ENCODE measurements around the gene STYXL2.

DNA sequence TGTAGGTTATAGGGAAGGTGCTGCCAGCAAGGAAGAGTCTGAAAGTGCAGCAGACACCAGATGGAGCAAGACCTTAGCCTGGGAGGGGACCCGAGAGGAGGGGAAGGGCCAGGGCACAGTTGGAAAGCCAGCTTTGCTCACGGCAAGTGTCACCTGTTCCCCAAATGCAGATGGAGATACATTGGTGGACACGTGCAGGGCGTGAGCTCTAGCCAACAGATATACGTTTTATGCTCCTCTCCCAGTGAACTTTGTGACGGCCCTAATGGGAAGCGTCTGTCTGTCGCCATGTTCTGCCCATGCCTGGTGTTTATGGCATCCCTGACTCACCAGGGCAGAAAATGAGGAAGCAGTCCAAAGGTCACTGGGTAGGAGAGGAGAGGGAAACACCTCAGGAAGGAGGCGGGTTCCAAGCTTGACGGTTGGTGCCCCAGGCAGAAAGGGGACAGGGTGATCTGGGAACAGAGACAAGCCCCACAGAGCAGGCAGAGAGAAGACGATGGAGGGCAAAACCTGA lies 11.3 kb upstream of the STYXL2 start:
- TF ChIP-seq, protein P1, sequence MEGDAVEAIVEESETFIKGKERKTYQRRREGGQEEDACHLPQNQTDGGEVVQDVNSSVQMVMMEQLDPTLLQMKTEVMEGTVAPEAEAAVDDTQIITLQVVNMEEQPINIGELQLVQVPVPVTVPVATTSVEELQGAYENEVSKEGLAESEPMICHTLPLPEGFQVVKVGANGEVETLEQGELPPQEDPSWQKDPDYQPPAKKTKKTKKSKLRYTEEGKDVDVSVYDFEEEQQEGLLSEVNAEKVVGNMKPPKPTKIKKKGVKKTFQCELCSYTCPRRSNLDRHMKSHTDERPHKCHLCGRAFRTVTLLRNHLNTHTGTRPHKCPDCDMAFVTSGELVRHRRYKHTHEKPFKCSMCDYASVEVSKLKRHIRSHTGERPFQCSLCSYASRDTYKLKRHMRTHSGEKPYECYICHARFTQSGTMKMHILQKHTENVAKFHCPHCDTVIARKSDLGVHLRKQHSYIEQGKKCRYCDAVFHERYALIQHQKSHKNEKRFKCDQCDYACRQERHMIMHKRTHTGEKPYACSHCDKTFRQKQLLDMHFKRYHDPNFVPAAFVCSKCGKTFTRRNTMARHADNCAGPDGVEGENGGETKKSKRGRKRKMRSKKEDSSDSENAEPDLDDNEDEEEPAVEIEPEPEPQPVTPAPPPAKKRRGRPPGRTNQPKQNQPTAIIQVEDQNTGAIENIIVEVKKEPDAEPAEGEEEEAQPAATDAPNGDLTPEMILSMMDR (IDR thresholded peaks at IDR 0.05) = no peak
- TF ChIP-seq POLR2AphosphoS5 (IDR thresholded peaks at IDR 0.05; ENCODE audit: low read depth, low read length) = no peak
- no peak for TF ChIP-seq TCF7L2 (IDR thresholded peaks at IDR 0.05; ENCODE audit: low read depth, low read length)

Data from Panc1 (cell line).